GM21360 (cell line): ENCODE data around the gene CCDC80.
"Not testable (repeated sequence)": the region's sequence is repeated elsewhere in the genome, so short reads cannot be mapped to it uniquely, and the experiment has no call there.

Source experiments
- ATAC-seq: cut with Tn5 transposase; IDR thresholded peaks from one replicate; pipeline ENCODE4 v1.9.1; 2021; ENCODE audit warnings: mild to moderate bottlenecking, moderate library complexity; ENCODE audit not compliant: unreplicated experiment

The CCDC80 gene

GRCh38 chr3:112597945-112598344 is 43.0 kb downstream of the CCDC80 start:
- ATAC-seq, result no peak

GRCh38 chr3:112594856-112595255 is 46.1 kb downstream of the CCDC80 start:
- no peak for ATAC-seq

GRCh38 chr3:112593258-112593657 is 47.7 kb downstream of the CCDC80 start:
- ATAC-seq, result no peak

- ATAC-seq, result no peak
These were observed 53.6 kb downstream of the CCDC80 start for GRCh38 chr3:112587336-112587735.

- ATAC-seq, result no peak
These were observed 55.2 kb downstream of the CCDC80 start for GRCh38 chr3:112585782-112586181.

- ATAC-seq, result no peak
These were observed 57.8 kb downstream of the CCDC80 start for GRCh38 chr3:112583105-112583504.

GRCh38 chr3:112582244-112582874 is 58.6 kb downstream of the CCDC80 start:
- no peak for ATAC-seq

GRCh38 chr3:112579697-112580096 is 61.2 kb downstream of the CCDC80 start:
- ATAC-seq, result no peak

GRCh38 chr3:112579232-112579631 is 61.7 kb downstream of the CCDC80 start:
- no peak for ATAC-seq

- no peak for ATAC-seq
These were observed 68.2 kb downstream of the CCDC80 start for GRCh38 chr3:112572701-112573100.

- ATAC-seq, result no peak
These were observed 71.7 kb downstream of the CCDC80 start for GRCh38 chr3:112569265-112569664.

GRCh38 chr3:112568642-112569041 is 72.3 kb downstream of the CCDC80 start:
- no peak for ATAC-seq

- no peak for ATAC-seq
These were observed 76.0 kb downstream of the CCDC80 start for GRCh38 chr3:112564940-112565305.

GRCh38 chr3:112564247-112564939 is 76.5 kb downstream of the CCDC80 start:
- not testable (repeated sequence) for ATAC-seq

GRCh38 chr3:112561734-112562529 is 79.0 kb downstream of the CCDC80 start, which contains the start of the genes ATG3 and SLC35A5:
Gene ATG3, minus strand, starts transcription at chr3:112561962. Its CDS starts 434 bp downstream, at chr3:112561528.
Gene SLC35A5, plus strand, starts transcription at chr3:112562045. Its CDS starts 1,359 bp downstream, at chr3:112563404.
- ATAC-seq, result peak; percentile 76

- ATAC-seq, result peak; percentile 39
These were observed 79.5 kb downstream of the CCDC80 start for GRCh38 chr3:112561484-112561733.

GRCh38 chr3:112560721-112561483 is 80.0 kb downstream of the CCDC80 start:
- peak; percentile 22 for ATAC-seq

- ATAC-seq, result no peak
These were observed 80.6 kb downstream of the CCDC80 start for GRCh38 chr3:112560307-112560706.

- no peak for ATAC-seq
These were observed 83.0 kb downstream of the CCDC80 start for GRCh38 chr3:112557976-112558375.

GRCh38 chr3:112555535-112556170 is 85.3 kb downstream of the CCDC80 start:
- no peak for ATAC-seq

- ATAC-seq, result no peak
These were observed 90.1 kb downstream of the CCDC80 start for GRCh38 chr3:112550859-112551258.
